Inferior parietal cortex (tissue), 1 donor: ENCODE data around the gene RABEP2.
"Not testable (repeated sequence)": the region's sequence is repeated elsewhere in the genome, so short reads cannot be mapped to it uniquely, and the experiment has no call there.

Source experiments
- DNase-seq: peaks from one replicate; pipeline ENCODE4 v3.0.0-alpha.2; 2016; ENCODE audit errors: extremely low spot score

RABEP2 gene

DNA sequence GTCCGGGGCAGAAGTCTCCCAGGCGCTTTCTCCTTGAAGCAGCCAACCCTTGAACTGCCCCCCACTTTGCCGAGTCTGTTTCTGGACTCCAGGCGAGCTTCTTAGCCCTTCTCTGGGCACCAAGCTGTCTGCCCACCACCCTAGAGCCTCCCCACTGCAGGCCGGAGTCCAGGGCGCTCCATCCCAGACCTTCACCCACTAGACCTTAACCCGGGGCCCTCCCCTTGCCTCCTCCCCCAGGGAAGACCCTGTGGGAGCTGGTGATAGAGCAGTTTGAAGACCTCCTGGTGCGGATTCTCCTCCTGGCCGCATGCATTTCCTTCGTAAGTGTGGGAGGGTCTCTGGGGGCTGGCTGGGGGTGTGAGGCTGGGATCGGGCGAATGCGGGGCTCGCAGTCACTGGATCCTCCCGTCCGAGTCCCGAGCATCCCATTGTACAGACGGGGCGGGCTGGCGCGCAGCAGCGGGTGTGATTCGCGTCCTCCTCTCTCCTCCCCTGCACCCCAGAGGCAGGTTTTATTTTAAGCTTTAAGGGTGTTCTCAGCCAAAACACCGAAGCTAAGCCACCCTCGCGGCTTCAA lies 45.7 kb downstream of the RABEP2 start:
- DNase-seq = no peak

DNA sequence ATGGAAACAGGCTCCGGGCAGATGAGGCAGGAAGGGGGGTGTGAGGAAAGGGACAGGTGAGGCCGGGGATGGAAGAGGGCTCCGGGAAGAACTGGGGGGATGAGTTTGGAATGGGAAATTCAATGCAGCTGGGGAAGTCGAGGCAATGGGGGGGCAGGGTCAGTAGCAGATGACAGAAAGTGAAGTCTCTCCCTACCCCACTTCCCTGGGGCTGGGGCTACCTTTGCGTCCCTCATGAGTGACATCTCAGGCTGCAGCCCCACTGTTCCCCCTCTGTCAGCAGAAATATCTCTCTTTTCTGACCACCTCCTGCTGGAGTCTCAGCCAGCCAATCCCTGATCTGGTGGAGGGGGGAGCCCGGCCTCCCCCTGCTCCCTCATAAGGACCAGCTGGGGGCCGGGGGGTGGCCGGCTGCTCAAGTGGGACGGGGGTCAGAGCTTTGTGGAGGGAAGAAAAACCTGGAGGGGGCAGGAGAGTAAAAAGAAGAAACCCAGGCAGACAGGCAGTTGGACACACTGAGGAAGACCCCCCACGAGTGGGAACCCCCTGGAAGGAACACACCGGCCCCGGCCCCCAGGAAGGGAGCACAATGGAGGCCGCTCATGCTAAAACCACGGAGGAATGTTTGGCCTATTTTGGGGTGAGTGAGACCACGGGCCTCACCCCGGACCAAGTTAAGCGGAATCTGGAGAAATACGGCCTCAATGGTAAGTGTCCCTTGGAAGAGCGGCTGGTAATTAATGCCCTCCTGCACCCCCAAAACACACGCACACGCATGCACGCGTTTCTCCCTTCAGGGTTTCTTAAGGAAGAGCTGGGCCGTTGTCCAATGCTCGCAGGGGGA lies 46.7 kb downstream of the RABEP2 start, which contains the start of gene ATP2A1:
Gene ATP2A1, plus strand, starts transcription at position 406 of the 844 bp plus-strand sequence. Its CDS starts 184 bp downstream, at position 590.
- no peak for DNase-seq

DNA sequence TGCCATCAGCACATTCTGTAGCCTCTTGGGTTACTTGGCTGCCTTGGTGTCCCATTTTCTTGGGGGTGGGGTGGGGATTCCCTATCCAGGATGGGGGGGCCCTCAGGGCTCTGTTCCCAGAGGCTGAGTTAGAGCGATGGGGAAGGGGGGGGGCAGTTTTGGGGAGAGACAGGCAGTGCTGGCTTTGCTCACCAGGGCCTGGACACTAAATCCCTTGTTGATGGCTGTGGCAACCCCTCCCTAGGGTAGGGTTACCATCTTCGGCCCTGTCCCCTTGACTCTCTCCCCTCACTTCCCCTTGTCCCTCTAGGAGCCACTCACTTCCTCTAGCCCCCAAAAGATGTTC lies 47.4 kb downstream of the RABEP2 start:
- no peak for DNase-seq

DNA sequence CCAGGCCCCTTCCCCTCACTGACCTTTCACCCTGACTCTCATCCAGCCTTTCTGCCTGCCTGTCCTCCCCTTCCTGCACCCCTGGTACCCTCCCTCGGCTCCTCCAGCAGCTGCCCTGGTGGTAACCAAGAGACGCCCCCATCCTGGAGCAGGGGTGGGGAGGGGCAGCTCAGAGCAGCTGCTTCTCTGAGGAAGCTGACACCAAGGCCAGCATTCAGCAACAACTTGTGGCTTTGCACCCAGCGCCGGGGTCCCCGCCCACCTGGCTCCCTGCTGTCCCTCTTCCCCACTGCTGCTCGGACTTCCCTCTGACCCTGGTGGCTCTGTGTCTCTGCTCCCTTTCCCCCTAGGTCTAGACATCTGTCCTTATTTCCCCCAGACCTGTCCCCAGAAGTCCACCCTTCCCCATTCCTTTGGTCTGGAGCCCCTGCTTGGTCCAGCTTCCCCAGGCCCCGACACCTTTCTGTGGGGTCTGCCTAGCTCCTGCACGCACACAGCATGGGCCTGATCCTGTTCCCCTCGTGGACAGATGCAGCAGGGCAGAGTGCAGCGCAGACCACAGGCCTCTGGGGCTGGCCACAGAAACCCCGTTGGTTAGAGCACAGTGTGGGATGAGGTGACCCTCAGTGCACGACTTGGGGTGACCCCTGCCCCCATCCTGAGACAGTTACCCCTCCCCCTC lies 47.9 kb downstream of the RABEP2 start:
- no peak for DNase-seq

DNA sequence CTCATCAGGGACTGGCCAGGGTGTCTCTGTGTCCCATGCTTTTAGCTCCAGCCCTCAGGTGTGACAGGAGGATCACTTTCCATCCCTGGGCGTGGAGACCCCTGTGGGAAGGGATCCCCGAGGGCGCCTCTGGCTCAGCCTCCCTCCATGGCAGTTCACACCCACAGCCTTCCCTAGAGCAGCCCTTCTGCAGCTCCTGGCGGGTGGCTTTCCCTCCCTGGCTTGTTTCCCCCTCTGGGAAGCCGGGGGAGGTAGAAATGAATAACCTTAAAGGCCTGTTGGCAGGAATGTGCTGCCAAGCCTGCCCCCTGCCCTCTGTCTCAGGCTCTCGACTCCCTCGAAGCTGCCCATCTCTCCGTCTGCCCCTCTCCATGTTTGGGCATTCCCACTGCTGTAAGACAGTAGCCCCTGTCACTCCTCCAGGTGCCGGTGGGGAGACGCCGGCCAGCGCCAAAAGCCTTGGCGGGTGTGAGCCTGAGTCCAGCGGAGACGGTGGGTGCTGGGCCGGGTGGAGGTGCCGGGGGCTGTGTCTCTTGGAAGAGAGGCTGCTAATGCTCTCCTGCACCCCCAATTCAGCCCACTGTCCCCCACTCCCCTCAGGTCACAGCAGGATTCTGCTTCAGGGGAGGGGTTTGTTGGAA lies 48.9 kb downstream of the RABEP2 start:
- no peak for DNase-seq

DNA sequence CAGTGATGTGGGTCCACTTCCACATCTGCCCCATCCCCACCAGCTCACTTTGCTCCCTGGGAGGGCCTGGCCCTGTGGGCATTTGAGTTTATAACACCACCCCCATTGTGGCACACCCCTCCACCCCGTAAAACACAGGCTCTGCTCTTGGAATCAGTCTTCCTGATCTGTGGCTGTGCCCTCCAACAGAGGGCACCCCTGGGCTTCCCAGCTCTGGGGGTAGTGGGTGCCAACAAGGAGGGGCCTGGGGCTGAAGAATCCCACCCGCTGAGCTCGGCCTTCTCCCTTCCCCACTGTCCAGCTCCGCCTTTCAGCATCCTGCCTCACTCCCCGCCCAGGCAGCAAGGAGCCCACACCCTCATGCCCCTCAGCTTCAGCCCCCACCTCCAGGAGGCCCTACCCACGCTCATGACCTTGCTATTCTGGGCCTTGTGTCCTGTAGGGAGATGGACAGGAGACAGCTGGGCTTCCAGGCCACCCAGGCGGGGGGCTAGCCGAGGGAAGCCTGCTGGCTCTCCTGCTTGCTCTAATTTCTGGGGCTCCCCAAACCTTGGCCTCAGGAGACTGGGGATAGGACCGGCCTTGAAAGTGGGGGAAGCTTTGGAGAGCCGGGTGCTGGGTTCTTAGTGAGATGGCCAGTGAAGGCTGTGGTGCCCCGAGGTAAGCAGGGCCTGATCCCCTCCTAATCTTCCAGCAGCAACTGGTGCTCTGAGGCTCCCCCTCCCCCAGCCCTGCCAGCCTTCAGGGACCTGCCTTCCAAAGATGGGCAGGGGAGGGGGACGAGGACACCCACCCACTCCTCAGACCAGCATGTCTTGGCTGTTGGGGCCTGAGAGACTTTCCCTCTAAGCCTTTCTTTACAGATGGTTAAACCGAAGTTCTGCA lies 49.7 kb downstream of the RABEP2 start:
- no peak for DNase-seq

DNA sequence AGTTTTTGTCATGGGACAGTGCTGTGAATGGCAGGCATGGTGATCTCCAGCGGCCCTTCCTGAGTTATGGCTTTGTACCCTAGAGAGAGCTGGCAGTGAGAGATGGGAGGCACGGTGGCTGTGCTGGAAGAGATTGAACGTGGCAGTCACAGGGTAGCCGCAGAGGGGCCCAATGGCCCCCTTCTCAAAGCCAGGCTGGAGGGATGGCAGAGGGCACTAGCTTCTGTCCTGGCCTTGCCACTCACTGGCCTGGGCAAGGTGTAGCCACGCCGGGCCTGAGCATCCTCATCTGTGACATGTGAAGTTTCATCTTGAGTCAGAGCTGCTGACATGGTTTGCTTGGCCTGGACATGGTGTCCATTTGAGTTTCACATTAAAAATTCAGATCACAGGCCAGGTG lies 50.6 kb downstream of the RABEP2 start:
- DNase-seq = no peak

DNA sequence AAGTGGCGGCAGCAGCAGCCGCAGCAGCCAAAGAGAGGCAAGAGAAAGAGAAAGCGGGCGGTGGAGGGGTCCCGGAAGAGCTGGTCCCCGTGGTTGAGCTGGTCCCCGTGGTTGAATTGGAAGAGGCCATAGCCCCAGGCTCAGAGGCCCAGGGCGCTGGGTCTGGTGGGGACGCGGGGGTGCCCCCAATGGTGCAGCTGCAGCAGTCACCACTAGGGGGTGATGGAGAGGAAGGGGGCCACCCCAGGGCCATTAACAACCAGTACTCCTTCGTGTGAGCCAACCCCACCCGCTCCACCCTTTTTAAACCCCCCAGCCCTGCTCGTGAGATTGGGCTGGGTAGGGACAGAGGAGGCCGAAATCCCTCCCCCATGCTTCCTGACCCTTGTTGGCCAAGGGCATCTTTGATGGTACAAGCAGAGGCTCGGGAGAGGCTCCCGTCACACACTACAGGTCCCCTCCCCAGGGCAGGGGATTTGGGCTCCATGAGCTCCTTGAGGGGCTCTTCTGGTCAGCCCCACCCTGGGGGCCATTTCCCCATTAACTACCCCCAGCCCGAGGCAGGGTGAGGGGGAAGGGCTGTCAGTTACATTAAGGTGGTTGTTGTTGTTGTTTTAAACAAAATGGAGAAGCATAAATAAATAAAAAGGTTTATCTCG lies 51.4 kb downstream of the RABEP2 start:
- DNase-seq = no peak

DNA sequence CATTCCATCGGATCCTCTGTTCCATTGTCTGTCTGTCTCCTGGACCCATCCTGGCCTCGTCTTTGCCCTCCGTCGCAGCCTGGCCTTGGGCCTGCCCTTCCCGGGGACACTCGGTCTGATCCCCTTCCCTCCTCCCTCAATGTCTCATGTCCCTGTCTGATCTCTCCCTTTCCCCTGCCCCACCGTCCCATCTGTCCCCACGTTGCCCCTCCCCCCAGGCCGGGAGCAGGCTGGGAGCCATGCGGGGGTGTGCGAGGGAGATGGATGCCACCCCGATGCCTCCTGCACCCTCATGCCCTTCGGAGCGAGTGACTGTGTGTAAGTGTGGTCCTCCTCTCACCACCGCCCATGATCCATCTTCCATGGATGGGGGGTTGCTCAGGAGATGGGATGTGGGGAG lies 52.1 kb downstream of the RABEP2 start:
- DNase-seq = no peak

DNA sequence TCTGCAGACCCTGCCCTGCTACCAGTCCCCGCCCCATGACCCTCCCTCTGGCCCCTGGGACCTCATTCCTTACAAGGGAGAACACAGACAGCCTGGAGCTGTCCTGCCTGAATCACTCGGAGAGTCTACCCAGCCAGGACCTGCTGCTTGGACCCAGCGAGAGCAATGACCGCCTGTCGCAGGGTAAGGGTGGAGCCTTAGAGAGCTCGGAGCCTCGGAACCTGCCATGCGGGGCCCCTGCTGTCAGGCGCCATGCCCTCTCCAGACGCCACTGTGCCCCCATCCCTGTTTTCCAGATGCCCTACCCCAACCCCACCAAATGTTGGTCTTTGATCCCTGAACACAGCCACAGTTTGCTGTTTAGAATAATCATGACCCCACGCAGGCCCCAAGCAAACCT lies 55.8 kb downstream of the RABEP2 start:
- DNase-seq = no peak

DNA sequence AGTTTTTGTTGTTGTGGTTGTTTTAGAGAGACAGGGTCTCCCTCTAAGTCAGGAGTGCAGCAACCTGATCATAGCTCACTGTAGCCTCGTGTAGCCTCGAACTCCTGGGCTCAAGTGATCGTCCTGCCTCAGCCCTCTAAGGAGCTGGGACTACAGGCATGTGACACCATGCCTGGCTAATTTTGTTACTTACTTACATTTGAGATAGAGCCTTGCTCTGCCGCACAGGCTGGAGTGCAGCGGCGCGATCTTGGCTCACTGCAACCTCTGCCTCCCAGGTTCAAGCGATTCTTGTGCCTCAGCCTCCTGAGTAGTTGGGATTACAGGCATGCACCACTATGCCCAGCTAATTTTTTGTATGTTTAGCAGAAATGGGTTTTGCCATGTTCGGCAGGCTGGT lies 57.4 kb downstream of the RABEP2 start:
- not testable (repeated sequence) for DNase-seq

DNA sequence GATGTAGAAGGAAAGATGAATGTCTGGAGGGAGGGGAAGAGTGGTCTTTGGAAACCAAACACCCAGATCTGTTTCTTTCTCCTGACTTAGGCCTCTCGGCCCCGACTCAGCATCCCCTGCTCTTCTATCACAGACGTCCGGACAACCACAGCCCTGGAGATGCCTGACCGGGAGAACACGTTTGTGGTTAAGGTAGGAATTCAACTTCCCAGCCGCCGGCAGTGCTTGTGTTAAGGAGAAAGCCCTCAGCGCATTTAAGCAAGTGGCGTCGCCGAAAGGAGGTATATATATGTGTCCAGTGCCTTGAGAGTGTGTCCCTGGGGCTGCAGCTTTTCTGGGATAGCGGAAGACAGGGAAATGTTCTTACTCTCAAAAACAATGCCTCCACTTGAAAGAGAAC lies 57.8 kb downstream of the RABEP2 start:
- no peak for DNase-seq

DNA sequence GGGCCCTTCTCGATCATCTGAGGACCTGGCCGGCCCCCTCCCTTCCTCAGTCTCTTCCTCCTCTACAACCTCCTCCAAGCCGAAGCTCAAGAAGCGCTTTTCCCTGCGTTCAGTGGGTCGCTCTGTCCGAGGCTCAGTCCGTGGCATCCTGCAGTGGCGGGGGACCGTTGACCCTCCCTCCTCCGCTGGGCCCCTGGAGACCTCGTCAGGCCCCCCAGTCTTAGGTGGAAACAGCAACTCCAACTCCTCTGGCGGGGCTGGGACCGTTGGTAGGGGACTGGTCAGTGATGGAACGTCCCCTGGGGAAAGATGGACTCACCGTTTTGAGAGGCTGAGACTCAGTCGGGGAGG lies 58.6 kb downstream of the RABEP2 start:
- no peak for DNase-seq

DNA sequence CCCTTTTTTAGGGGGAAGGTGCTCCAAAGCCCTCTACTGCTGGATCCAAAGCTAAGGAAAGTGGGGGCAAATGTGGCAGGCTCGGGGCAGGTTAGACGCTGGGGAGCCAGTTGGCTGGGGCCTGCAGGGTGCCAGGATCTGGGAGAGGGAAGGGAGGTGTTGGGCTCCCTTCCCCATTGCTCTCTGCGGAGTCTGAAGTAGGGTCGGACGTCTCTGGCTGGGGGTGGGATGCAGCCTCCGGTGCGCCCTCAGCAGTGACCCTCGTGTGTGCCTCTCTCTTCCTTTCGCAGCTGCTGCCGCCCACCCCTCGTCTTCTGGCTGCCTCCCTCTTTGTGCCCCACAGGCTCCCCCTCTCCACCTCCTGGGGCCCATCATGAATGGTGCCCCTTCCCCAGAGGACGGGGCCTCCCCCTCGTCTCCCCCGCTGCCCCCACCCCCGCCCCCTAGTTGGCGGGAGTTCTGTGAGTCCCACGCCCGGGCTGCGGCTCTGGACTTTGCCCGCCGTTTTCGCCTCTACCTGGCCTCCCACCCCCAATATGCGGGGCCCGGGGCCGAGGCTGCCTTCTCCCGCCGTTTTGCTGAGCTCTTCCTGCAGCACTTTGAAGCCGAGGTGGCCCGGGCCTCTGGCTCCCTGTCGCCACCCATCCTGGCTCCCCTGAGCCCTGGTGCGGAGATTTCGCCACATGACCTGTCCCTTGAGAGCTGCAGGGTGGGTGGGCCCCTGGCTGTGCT lies 59.1 kb downstream of the RABEP2 start:
- DNase-seq = no peak

DNA sequence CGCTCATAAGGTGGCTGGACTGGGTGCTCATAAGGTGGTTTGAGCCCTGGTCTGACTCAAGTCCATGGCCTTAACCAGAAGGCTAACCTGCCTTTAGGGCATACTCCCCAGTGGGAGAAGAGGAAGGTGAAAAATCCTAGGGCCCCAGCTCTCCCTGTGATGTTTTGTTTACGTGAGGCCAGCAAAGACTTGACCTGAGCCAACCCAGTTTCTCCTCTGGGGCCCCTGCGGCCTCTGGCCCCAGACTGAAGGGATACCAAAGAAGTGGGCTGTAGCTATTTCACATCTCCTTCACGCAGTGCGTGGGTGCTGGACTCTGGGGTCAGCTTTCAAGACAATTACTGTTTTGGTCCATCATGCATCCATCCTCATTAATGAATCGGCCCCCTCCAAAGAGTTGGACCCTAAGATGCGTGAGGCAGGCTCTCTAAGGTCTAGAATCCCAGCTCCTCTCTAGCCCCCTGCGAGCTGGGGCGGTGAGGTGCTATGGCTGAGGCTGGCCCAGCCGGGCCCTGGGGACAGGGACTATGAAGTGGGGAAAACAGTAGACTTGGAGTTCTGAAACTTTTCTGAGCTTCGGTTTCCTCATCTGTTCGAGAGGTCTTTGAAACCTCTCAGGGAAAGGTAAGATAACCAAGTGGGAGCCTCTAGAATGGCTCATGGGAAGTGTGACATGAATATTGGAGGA lies 59.9 kb downstream of the RABEP2 start:
- no peak for DNase-seq

DNA sequence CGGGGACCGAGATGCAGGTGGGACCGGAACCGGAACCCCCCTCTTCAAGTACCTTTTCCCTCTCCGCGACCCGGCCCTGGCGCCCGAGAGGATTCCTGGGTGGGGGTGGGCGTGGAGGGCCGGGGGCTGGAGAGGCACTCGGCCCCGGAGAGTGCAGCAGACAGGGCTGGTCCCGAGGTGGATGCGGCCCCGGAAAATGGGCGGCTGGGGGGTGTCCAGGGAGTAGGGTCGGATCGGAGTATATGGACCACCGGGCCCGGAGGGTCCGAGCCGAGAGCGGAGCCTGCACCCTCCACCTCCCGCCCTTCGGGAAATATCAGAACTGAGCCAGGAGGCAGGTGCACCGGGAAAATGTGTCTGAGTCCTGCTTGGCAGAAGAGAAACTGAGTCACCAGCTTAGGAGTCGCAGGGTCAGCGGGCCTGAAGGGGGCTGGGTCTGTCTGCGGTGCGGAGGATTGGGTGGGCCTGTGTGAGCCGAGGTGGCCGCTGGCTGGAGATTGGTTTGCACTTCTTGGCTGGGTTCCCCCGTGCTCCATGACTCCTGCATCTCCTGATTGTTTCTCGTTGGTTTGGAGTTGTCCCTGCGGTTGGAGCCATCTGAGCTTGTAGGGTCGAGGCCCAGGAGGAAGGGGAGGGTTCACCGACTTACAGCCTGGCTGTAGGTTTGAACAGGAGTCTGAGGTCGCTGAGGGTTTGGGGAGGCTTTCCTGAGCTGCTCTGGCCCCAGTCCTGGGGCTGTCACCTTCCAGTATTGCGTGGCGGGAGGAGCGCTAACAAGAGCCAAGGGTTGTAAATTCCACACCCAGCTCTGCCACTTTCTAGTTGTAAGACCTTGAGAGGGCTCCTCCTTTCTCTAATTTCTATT lies 60.9 kb downstream of the RABEP2 start:
- no peak for DNase-seq

DNA sequence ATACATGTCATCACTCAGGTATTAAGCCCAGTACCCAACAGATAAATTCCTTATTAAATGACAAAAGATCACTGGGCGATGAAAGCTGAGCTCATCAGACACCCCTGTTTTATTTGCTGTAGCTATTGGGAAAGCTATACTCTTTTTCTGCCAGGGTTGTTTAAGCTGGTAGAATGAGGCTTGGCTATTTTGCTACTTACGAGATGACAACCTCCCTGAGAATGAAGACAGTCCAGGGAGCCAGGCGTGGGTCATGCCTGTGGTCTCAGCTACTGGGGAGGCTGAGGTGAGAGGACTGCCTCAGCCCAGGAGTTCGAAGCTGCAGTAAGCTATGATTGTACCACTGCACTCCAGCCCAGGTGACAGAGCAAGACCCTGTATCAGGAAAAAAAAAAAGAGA lies 65.7 kb downstream of the RABEP2 start:
- no peak for DNase-seq

DNA sequence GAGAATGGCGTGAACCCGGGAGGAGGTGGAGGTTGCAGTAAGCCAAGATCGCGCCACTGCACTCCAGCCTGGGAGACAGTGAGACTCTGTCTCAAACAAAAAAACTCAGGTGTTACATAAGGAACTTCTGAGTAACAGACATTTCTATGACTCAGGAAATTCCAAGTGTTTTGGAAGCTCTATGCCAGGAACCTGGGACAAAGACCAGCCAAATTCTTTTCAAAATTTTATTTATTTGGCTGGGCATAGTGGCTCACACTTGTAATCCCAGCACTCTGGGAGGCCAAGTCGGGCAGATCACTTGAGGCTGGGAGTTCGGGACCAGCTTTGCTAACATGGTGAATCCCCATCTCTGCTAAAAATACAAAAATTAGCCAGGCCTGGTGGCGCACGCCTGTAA lies 66.6 kb downstream of the RABEP2 start:
- DNase-seq = peak; percentile 2
